ENCODE results near the gene LBHD2.

DNA sequence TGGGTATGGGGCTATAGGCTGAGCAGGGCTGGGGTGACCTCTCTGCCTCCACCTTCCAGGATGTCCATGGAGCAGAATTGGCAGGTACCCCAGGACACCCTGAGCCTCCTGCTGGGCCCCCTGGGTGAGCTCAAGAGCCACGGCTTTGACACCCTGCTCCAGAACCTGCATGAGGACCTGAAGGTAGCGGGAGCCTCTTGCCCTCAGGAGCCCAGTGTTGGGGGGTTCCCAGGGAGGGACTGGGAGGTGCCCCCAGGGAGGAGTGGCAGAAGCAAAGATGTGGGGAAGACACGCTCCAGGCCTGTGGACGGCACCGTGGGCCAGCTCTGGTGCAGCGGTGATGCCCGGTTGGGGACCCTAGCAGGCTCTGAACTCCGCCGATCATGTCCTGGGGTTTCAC lies 47.6 kb downstream of the LBHD2 start:
- TF ChIP-seq, protein P1, sequence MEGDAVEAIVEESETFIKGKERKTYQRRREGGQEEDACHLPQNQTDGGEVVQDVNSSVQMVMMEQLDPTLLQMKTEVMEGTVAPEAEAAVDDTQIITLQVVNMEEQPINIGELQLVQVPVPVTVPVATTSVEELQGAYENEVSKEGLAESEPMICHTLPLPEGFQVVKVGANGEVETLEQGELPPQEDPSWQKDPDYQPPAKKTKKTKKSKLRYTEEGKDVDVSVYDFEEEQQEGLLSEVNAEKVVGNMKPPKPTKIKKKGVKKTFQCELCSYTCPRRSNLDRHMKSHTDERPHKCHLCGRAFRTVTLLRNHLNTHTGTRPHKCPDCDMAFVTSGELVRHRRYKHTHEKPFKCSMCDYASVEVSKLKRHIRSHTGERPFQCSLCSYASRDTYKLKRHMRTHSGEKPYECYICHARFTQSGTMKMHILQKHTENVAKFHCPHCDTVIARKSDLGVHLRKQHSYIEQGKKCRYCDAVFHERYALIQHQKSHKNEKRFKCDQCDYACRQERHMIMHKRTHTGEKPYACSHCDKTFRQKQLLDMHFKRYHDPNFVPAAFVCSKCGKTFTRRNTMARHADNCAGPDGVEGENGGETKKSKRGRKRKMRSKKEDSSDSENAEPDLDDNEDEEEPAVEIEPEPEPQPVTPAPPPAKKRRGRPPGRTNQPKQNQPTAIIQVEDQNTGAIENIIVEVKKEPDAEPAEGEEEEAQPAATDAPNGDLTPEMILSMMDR (IDR thresholded peaks at IDR 0.05): no peak
- no peak for TF ChIP-seq POLR2A (IDR thresholded peaks at IDR 0.05)

Measured in thyroid gland (tissue), 4 donors.